CD8-positive, alpha-beta memory T cell (primary cell): ENCODE results near the gene RNF40. TPM values are rescaled to one million over a fixed set of nuclear protein-coding genes. Genes with fewer than 3 reads are reported as not detected.

ENCODE experiments used
- CTCF ChIA-PET: fragments of 350-600 bp; sonication (Branson Sonifier 250); formaldehyde crosslinking; loops from one replicate; lab custom pipeline; 2021; ENCODE audit warnings: antibody characterized with exemption; lab: Charles Lee
- POLR2A ChIA-PET: fragments of 350-600 bp; sonication (Branson Sonifier 250); formaldehyde crosslinking; loops from one replicate; lab custom pipeline; 2021; ENCODE audit warnings: antibody characterized with exemption; lab: Charles Lee
- DNase-seq, 5 donors: peaks; one replicate each; pipeline versions ENCODE4 v3.0.0 to v3.0.0-alpha.2; 2020 to 2022; ENCODE audit warnings: mixed read lengths in 1 of 5
- H3K27ac ChIP-seq: one replicate; pipeline ENCODE4 v1.7.0; 2013; ENCODE audit warnings: low read depth, mild to moderate bottlenecking, low read length, moderate library complexity
- H3K27me3 ChIP-seq: 2 replicates; pipeline ENCODE4 v1.7.0; 2013; ENCODE audit warnings: low read length, mild to moderate bottlenecking; ENCODE audit not compliant: insufficient read depth, poor library complexity, severe bottlenecking
- H3K36me3 ChIP-seq: 2 replicates; pipeline ENCODE4 v1.7.0; 2013; ENCODE audit warnings: mild to moderate bottlenecking, low read length, moderate library complexity; ENCODE audit not compliant: insufficient read depth
- H3K4me1 ChIP-seq: 2 replicates; pipeline ENCODE4 v1.7.0; 2013; ENCODE audit warnings: mild to moderate bottlenecking, low read length, moderate library complexity; ENCODE audit not compliant: insufficient read depth
- H3K4me3 ChIP-seq: 2 replicates; pipeline ENCODE4 v1.7.0; 2013; ENCODE audit warnings: mild to moderate bottlenecking, low read length
- H3K9me3 ChIP-seq: 2 replicates; pipeline ENCODE4 v1.7.0; 2013; ENCODE audit warnings: mild to moderate bottlenecking, low read length
- H3K27ac Mint-ChIP-seq, 8 donors: one replicate each; pipeline ENCODE4 v1.8.0; 2020 to 2021; ENCODE audit warnings: mixed read lengths in 8 of 8, mild to moderate bottlenecking in 6 of 8, inconsistent platforms in 3 of 8, moderate library complexity in 3 of 8
- H3K27me3 Mint-ChIP-seq, 2 donors: one replicate each; pipeline ENCODE4 v1.8.0; 2020 to 2021; ENCODE audit warnings: mixed read lengths in 2 of 2, mild to moderate bottlenecking in 1 of 2, moderate library complexity in 1 of 2
- H3K36me3 Mint-ChIP-seq, 3 donors: one replicate each; pipeline ENCODE4 v1.8.0; 2020 to 2021; ENCODE audit warnings: mixed read lengths in 3 of 3, inconsistent platforms in 1 of 3, mild to moderate bottlenecking in 1 of 3
- H3K4me1 Mint-ChIP-seq, 3 donors: one replicate each; pipeline ENCODE4 v1.8.0; 2020 to 2021; ENCODE audit warnings: mixed read lengths in 3 of 3, inconsistent platforms in 1 of 3, mild to moderate bottlenecking in 1 of 3
- H3K4me3 Mint-ChIP-seq, 7 donors: one replicate each; pipeline ENCODE4 v1.8.0; 2020 to 2021; ENCODE audit warnings: mixed read lengths in 7 of 7, mild to moderate bottlenecking in 6 of 7, moderate library complexity in 4 of 7, inconsistent platforms in 2 of 7
- H3K9me3 Mint-ChIP-seq, 5 donors: one replicate each; pipeline ENCODE4 v1.8.0; 2020 to 2022; ENCODE audit warnings: mixed read lengths in 5 of 5, mild to moderate bottlenecking in 3 of 5, moderate library complexity in 2 of 5, inconsistent platforms in 1 of 5
- polyA plus RNA-seq: library from polyadenylated mRNA; unstranded; fragments of 300-500 nt; fragmentation: Illumina TruSeq; gene quantifications from one replicate; pipeline ENCODE4 v1.2.3, GENCODE V29; 2021
- total RNA-seq, 2 experiments: library from RNA; stranded (reverse); gene quantifications; one replicate each; pipeline ENCODE4 v1.2.3, GENCODE V29; 2021

Gene RNF40
- total and polyA plus RNA-seq, 3 experiments from 2014 or later, result 61.9 to 157 (median 152) TPM

DNA sequence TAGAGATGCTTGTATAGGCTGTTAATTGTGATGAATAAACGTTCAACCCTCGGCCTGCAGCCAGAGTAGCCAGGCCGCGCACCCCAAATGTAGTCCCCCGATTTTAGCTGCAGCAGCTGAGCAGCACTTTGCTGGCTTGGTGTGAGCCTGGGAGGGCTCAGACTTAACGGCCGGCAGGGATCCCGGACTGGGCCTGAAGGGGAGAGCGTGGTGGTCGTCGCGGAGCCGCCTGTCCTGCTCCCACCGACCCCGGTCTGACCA lies 12.9 kb downstream of the RNF40 start:
- peak overlapping the region; percentile 67 for H3K27ac ChIP-seq
- peaks cover 22% of the 10 kb centered on the region for H3K36me3 ChIP-seq
- Mint-ChIP-seq H3K4me3 (peak overlapping the region; percentile 86 to 94 (median 92)), H3K36me3 (peaks cover 0 to 49% (median 11%) of the 10 kb centered on the region in 3 donors), H3K27me3 (peaks cover 0 to 6% of the 10 kb centered on the region in 2 donors), H3K9me3 (no peaks in the 10 kb centered on the region), H3K27ac (peak overlapping the region in 3 of 8 donors; percentile 75 to 96 (median 76)), H3K4me1 (peaks cover 19 to 39% (median 20%) of the 10 kb centered on the region in 3 donors)
- POLR2A ChIA-PET, result interaction anchor here (1.1 to 1.4 kb wide), 2 partner anchors 27 to 116 kb away, joined by 5 read pairs; partner anchors contain the start of gene PHKG2
- no peaks in the 10 kb centered on the region for H3K9me3 ChIP-seq
- peak overlapping the region; percentile 77 for H3K4me3 ChIP-seq
- DNase-seq, result no peak
- CTCF ChIA-PET, result interaction anchor here (0.6 kb wide), 1 partner anchor 39 kb away, joined by 3 read pairs; no protein-coding TSS in a partner anchor
- no peaks in the 10 kb centered on the region for H3K27me3 ChIP-seq
- H3K4me1 ChIP-seq, result peaks cover 4% of the 10 kb centered on the region

DNA sequence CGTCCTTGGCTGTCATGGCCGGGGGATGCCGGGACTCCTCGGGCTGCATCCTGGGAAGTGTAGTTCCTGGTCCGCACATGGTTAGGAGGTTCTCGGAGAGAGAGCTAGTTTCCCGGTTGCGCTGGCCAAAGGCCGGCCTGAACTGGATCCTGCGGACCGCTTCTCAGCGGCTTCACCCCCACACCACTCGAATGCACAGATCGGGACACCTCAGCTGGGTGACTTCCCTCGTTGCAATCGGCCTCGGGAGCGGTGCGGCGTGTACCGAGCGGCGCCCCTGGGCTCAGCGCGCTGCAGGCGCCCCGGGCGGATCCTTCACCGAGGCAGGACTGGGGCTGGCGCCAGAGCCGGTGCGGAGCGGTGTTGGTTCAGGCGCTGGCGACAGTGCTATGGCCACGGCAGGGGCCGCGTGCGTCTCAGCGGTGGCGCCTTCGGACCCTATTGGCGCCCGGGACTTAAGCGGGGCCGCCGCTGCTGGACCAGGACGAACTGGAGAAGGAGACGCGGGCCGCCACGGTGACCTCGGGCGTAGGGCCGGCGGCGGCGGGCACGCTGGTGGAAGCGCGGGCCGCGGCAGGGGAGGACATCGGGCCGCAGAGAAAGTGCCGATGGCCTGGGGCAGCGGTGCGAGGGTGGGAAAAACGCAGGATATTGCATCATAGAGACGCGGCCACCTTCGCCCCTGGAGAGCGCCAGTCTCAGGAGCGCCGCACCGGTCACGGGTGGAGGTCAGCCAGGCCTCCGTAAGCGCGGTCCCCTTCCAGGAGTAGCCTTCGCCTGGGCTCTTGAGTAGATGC lies 13.5 kb downstream of the RNF40 start:
- Histone ChIP-seq H3K9me3 (no peaks in the 10 kb centered on the region), H3K27ac (peak overlapping the region; percentile 67), H3K36me3 (peaks cover 18% of the 10 kb centered on the region), H3K4me3 (peak overlapping the region; percentile 77), H3K27me3 (no peaks in the 10 kb centered on the region), H3K4me1 (peaks cover 4% of the 10 kb centered on the region)
- Mint-ChIP-seq H3K27ac (peak overlapping the region in 6 of 8 donors; percentile 50 to 96 (median 80)), H3K4me3 (peak overlapping the region; percentile 86 to 94 (median 92)), H3K36me3 (peaks cover 0 to 44% (median 11%) of the 10 kb centered on the region in 3 donors), H3K9me3 (no peaks in the 10 kb centered on the region), H3K27me3 (peaks cover 0 to 6% of the 10 kb centered on the region in 2 donors), H3K4me1 (peaks cover 19 to 39% (median 20%) of the 10 kb centered on the region in 3 donors)
- DNase-seq, result peak; percentile 14 to 60 (median 34)
- ChIA-PET CTCF (interaction anchor here (0.6 kb wide), 1 partner anchor 39 kb away, joined by 3 read pairs; no protein-coding TSS in a partner anchor), POLR2A (interaction anchor here (0.6 to 1.4 kb wide), 4 partner anchors 13 to 277 kb away, joined by 3 to 5 read pairs (median 5); partner anchors contain the start of gene PHKG2)

DNA sequence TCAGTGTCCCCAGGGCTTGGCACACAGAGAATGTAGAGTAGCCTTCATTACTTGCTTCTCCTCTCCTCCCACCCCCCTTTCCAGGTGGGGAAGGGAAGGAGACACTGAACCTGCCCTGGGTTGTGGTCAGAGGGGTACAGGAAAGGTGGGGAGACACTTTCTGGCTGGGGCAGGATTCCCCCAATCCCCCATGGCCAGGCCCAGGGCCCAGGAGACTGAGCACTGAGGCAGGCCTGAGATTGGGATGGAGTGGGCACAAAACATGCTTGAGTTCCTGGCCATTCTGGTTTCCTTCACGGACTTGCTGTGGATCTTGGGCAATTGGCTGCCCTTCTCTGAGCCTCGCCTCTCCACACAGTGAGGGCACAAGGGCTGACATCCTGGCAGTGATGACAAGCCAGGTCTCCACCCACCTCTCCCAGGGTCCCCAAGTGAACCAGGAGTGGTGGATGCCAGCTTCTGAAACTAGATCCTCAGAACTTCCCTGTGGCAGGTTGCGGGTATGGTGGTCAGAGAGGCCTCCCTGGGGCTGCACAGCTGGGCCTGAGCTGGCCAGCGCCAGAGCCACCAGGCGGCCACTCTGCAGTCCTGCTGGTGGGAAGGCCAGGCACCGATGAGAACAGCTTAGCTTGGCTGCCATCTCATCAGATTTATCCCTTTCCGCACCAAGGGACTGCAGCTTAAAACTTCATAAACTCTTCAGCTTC lies 15.6 kb downstream of the RNF40 start:
- Mint-ChIP-seq H3K27ac (no peak overlapping the region), H3K4me1 (peaks cover 13 to 31% (median 15%) of the 10 kb centered on the region in 3 donors)
- POLR2A ChIA-PET, result no interaction called here

DNA sequence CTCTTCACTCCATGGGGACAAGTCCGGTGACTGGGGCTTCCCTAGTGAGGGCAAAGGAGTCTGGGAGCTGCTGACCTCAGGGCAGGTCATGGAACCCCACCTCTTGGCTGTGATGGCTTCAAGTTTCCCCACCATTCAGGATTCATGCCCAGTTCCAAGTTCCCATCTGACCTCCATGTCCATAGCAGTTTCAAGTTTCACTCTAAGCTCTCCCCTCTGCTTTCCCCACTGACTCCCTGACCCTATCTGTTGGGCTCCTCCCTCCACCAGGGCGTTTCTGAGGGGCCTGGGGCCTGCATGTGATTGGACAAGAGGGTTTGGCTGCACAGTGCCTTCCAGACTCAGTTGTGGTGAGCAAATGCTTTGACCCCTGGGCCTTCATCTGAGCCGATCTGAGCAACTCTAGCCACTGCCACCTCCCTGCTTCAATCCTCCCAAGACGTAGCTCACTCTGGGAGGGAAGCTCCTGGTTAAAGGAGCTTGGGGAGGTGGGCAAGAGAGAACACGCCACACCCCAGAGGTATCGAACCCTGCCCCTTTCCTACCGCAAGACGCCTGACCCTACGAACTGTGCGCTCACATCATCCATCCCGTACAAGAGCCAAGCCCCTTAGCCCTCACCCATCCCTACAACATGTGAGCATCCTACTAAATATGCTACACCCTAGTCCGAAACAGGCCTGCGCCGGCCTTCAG lies 16.6 kb downstream of the RNF40 start:
- H3K27me3 Mint-ChIP-seq, result peaks cover 0 to 6% of the 10 kb centered on the region in 2 donors
- H3K27ac ChIP-seq, result peak overlapping the region; percentile 38
- H3K9me3 ChIP-seq, result no peaks in the 10 kb centered on the region
- H3K36me3 ChIP-seq, result no peaks in the 10 kb centered on the region
- H3K4me1 ChIP-seq, result peaks cover 4% of the 10 kb centered on the region
- ChIA-PET POLR2A (no interaction called here), CTCF (no interaction called here)
- peaks cover 0 to 22% (median 2%) of the 10 kb centered on the region in 3 donors for H3K36me3 Mint-ChIP-seq
- peaks cover 8 to 27% (median 8%) of the 10 kb centered on the region in 3 donors for H3K4me1 Mint-ChIP-seq
- H3K27ac Mint-ChIP-seq, result no peak overlapping the region
- no peak for DNase-seq
- no peak overlapping the region for H3K4me3 ChIP-seq
- peak overlapping the region in 2 of 7 donors; percentile 32 to 44 for H3K4me3 Mint-ChIP-seq
- no peaks in the 10 kb centered on the region for H3K27me3 ChIP-seq
- no peaks in the 10 kb centered on the region for H3K9me3 Mint-ChIP-seq

More for the DNA sequence above, 15.6 kb downstream of the RNF40 start:
- CTCF ChIA-PET, result no interaction called here
- Histone ChIP-seq H3K9me3 (no peaks in the 10 kb centered on the region), H3K4me1 (peaks cover 4% of the 10 kb centered on the region), H3K27me3 (no peaks in the 10 kb centered on the region), H3K36me3 (peaks cover 2% of the 10 kb centered on the region), H3K4me3 (no peak overlapping the region), H3K27ac (peak overlapping the region; percentile 38)
- Mint-ChIP-seq H3K4me3 (peak overlapping the region in 4 of 7 donors; percentile 19 to 88 (median 48)), H3K36me3 (peaks cover 0 to 23% (median 5%) of the 10 kb centered on the region in 3 donors), H3K9me3 (no peaks in the 10 kb centered on the region), H3K27me3 (peaks cover 0 to 6% of the 10 kb centered on the region in 2 donors)
- DNase-seq, result no peak

DNA sequence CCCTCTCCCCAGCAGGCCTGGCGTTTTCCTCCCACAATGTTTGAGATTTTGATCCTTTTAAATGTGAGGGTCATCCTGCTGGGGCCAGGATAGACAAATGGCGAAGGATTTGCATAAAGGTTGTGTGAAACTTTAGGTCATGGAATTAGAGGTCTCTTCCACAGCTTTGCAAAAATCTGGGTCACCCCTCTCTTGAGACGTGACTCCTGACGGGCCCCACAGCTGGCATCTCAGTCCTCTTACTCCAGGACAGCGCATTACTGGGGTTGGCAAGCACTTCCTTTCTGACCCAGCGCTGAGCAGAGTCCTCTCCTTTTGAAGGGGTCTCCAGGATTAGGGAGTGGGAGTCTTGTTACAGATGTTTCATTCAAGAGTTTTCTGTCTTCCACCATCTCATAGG lies 17.5 kb downstream of the RNF40 start:
- Mint-ChIP-seq H3K4me1 (peaks cover 8 to 23% (median 8%) of the 10 kb centered on the region in 3 donors), H3K27me3 (peaks cover 0 to 6% of the 10 kb centered on the region in 2 donors), H3K4me3 (no peak overlapping the region), H3K27ac (no peak overlapping the region), H3K9me3 (no peaks in the 10 kb centered on the region), H3K36me3 (peaks cover 0 to 15% (median 2%) of the 10 kb centered on the region in 3 donors)
- no peaks in the 10 kb centered on the region for H3K36me3 ChIP-seq
- no peaks in the 10 kb centered on the region for H3K27me3 ChIP-seq
- no peak for DNase-seq
- peaks cover 4% of the 10 kb centered on the region for H3K4me1 ChIP-seq
- H3K27ac ChIP-seq, result no peak overlapping the region
- H3K4me3 ChIP-seq, result no peak overlapping the region
- CTCF ChIA-PET, result no interaction called here
- no peaks in the 10 kb centered on the region for H3K9me3 ChIP-seq
- POLR2A ChIA-PET, result no interaction called here

DNA sequence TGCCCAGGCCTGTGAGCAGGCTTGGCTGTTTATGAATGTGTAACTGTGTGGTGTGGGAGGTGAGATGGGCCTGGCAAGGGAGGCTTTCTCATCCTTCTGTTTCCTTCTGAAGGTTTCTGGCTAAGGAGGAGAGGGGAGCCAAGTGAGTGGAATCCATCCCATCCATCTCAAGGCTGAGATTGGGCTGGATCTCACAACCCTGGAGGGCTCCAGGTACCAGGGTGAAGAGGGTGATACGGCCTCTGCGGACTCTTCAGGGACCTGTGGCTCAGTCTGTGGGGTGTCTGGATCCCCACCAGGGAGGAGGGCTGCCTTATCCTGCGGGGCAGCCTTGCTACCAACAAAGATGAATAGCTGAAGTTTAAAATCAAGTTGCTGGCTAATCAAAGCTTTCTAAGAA lies 17.9 kb downstream of the RNF40 start:
- no peak overlapping the region for H3K27ac Mint-ChIP-seq
- Histone ChIP-seq H3K27me3 (no peaks in the 10 kb centered on the region), H3K36me3 (no peaks in the 10 kb centered on the region), H3K9me3 (no peaks in the 10 kb centered on the region), H3K4me1 (peaks cover 2% of the 10 kb centered on the region), H3K4me3 (no peak overlapping the region), H3K27ac (no peak overlapping the region)
- H3K4me1 Mint-ChIP-seq, result peaks cover 8 to 20% (median 8%) of the 10 kb centered on the region in 3 donors
- CTCF ChIA-PET, result no interaction called here
- peaks cover 0 to 12% (median 2%) of the 10 kb centered on the region in 3 donors for H3K36me3 Mint-ChIP-seq
- H3K9me3 Mint-ChIP-seq, result no peaks in the 10 kb centered on the region
- POLR2A ChIA-PET, result no interaction called here
- DNase-seq, result no peak
- H3K27me3 Mint-ChIP-seq, result peaks cover 0 to 6% of the 10 kb centered on the region in 2 donors
- no peak overlapping the region for H3K4me3 Mint-ChIP-seq

DNA sequence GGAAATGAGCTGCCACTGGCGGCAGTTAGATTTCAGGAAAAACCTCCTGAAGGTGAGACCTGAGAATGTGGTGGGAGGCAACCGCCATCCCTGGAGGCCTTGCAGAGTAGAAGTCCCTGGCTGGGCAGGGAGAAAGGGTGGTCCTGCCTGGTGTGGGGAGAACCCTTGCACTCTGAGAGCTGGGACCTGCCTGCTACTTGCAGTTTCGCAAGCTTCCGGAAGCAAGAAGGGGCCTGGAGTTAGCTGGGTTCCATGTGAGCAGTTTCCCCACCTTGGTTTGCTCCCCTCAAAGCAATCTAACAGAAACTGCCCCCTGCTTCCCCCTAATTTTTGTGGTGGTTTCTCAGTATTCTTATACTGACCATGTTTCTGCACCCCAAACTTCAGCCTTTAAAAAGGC lies 18.4 kb downstream of the RNF40 start:
- Histone ChIP-seq H3K4me1 (no peaks in the 10 kb centered on the region), H3K4me3 (no peak overlapping the region), H3K9me3 (no peaks in the 10 kb centered on the region), H3K27ac (peak overlapping the region; percentile 0), H3K36me3 (no peaks in the 10 kb centered on the region), H3K27me3 (no peaks in the 10 kb centered on the region)
- Mint-ChIP-seq H3K4me1 (peaks cover 6 to 20% (median 8%) of the 10 kb centered on the region in 3 donors), H3K27me3 (peaks cover 0 to 8% of the 10 kb centered on the region in 2 donors), H3K9me3 (no peaks in the 10 kb centered on the region), H3K36me3 (peaks cover 0 to 11% (median 2%) of the 10 kb centered on the region in 3 donors), H3K27ac (no peak overlapping the region), H3K4me3 (peak overlapping the region in 1 of 7 donors; percentile 64)
- CTCF ChIA-PET, result no interaction called here
- POLR2A ChIA-PET, result no interaction called here
- no peak for DNase-seq
